GM18858 (cell line): ENCODE data around the gene GPR12.

Experiments used
- ATAC-seq: cut with Tn5 transposase; IDR thresholded peaks from one replicate; pipeline ENCODE4 v1.9.1; 2021; ENCODE audit not compliant: unreplicated experiment

GPR12 gene

GRCh38 chr13:26759907-26760831 is at the start of gene GPR12:
TSS of gene GPR12 (minus strand) at chr13:26760786. CDS start at chr13:26759827, 959 bp downstream.
- ATAC-seq: no peak

GRCh38 chr13:26810095-26810494 is 49.5 kb upstream of the GPR12 start:
- no peak for ATAC-seq

- ATAC-seq: no peak
Observed at GRCh38 chr13:26806891-26807290, 46.3 kb upstream of the GPR12 start.

- no peak for ATAC-seq
Observed at GRCh38 chr13:26787961-26788360, 27.4 kb upstream of the GPR12 start.

- no peak for ATAC-seq
Observed at GRCh38 chr13:26786651-26787295, 26.2 kb upstream of the GPR12 start.

GRCh38 chr13:26785838-26786630 is 25.4 kb upstream of the GPR12 start:
- ATAC-seq: no peak

- no peak for ATAC-seq
Observed at GRCh38 chr13:26784704-26785639, 24.4 kb upstream of the GPR12 start.

GRCh38 chr13:26780411-26780810 is 19.8 kb upstream of the GPR12 start:
- no peak for ATAC-seq

- no peak for ATAC-seq
Observed at GRCh38 chr13:26779321-26779720, 18.7 kb upstream of the GPR12 start.

GRCh38 chr13:26772531-26772930 is 11.9 kb upstream of the GPR12 start:
- ATAC-seq: no peak

- no peak for ATAC-seq
Observed at GRCh38 chr13:26771796-26772195, 11.2 kb upstream of the GPR12 start.

- ATAC-seq: no peak
Observed at GRCh38 chr13:26762745-26763345, 2.3 kb upstream of the GPR12 start.

- no peak for ATAC-seq
Observed at GRCh38 chr13:26760832-26761582, 421 bp upstream of the GPR12 start.

GRCh38 chr13:26759249-26759906 is 1.2 kb downstream of the GPR12 start:
- no peak for ATAC-seq

- ATAC-seq: no peak
Observed at GRCh38 chr13:26758496-26759157, 2.0 kb downstream of the GPR12 start.

GRCh38 chr13:26756961-26757360 is 3.6 kb downstream of the GPR12 start:
- ATAC-seq: no peak

GRCh38 chr13:26752671-26753070 is 7.9 kb downstream of the GPR12 start:
- ATAC-seq: no peak

GRCh38 chr13:26749905-26750304 is 10.7 kb downstream of the GPR12 start:
- no peak for ATAC-seq
